IMR-90 (cell line): Measurements from ENCODE around the gene SEMA4D. TPM values are rescaled to one million over a fixed set of nuclear protein-coding genes. Genes with fewer than 3 reads are reported as not detected.

Source experiments
- ATAC-seq: fragments of 200-7000 bp; cut with Tn5 transposase; 2 replicates; pipeline ENCODE4 v1.9.1; 2020; ENCODE audit warnings: low read depth, mild to moderate bottlenecking, moderate library complexity
- BruUV-seq: library from RNA; stranded (reverse); fragments of 400-500 nt; replicated peaks from 2 replicates; lab custom pipeline; 2021; lab: Mats Ljungman, UMichigan
- CTCF ChIA-PET: fragments of 300-600 bp; formaldehyde crosslinking; extraction: SDS; loops from one replicate; lab custom pipeline; 2021; ENCODE audit warnings: antibody characterized with exemption; lab: Yijun Ruan, JAX
- POLR2A ChIA-PET: fragments of 300-600 bp; sonication (Branson Sonifier 250); formaldehyde crosslinking; loops from one replicate; lab custom pipeline; 2022; ENCODE audit warnings: antibody characterized with exemption; ENCODE audit not compliant: unreplicated experiment; lab: Charles Lee
- DNase-seq: peaks from one replicate; pipeline ENCODE4 v3.0.0; 2013
- H2AFZ ChIP-seq: replicated peaks from 2 replicates; pipeline ENCODE3; 2013; ENCODE audit warnings: low read length, mild to moderate bottlenecking; ENCODE audit not compliant: poor library complexity
- H2AK5ac ChIP-seq: 2 replicates; pipeline ENCODE4 v1.6.1; 2013; ENCODE audit warnings: low read depth, low read length, inconsistent platforms
- H2AK9ac ChIP-seq: replicated peaks from 2 replicates; pipeline ENCODE3; 2013; ENCODE audit warnings: mild to moderate bottlenecking, low read depth, low read length, moderate library complexity; ENCODE audit not compliant: poor library complexity
- H2BK120ac ChIP-seq: 2 replicates; pipeline ENCODE4 v1.6.1; 2013; ENCODE audit warnings: low read depth, low read length, inconsistent platforms
- H2BK15ac ChIP-seq: 3 replicates; pipeline ENCODE4 v1.6.1; 2013; ENCODE audit warnings: low read depth, low read length, inconsistent platforms
- H2BK20ac ChIP-seq: 2 replicates; pipeline ENCODE4 v1.6.1; 2013; ENCODE audit warnings: low read depth, mild to moderate bottlenecking, inconsistent platforms, low read length, moderate library complexity
- H2BK5ac ChIP-seq: 2 replicates; pipeline ENCODE4 v1.6.1; 2013; ENCODE audit warnings: mild to moderate bottlenecking, low read depth, low read length, inconsistent platforms; ENCODE audit not compliant: poor library complexity, severe bottlenecking
- H3K14ac ChIP-seq: replicated peaks from 2 replicates; pipeline ENCODE4 v1.6.1; 2013; ENCODE audit warnings: low read depth, low read length, inconsistent platforms
- H3K18ac ChIP-seq: 2 replicates; pipeline ENCODE4 v1.6.1; 2013; ENCODE audit warnings: low read depth, low read length, control low read depth
- H3K23ac ChIP-seq: 2 replicates; pipeline ENCODE4 v1.6.1; 2013; ENCODE audit warnings: low read depth, low read length, inconsistent platforms
- H3K27ac ChIP-seq: 2 replicates; pipeline ENCODE4 v1.5.1; 2013; ENCODE audit warnings: mild to moderate bottlenecking, control low read depth, low read length; ENCODE audit not compliant: insufficient read depth
- H3K27me3 ChIP-seq: 2 replicates; pipeline ENCODE4 v1.6.1; 2013; ENCODE audit warnings: low read length; ENCODE audit not compliant: control insufficient read depth, insufficient read depth
- H3K36me3 ChIP-seq: 2 replicates; pipeline ENCODE4 v1.6.1; 2013; ENCODE audit warnings: low read length, mixed read lengths; ENCODE audit not compliant: control insufficient read depth, insufficient read depth
- H3K4ac ChIP-seq: 2 replicates; pipeline ENCODE4 v1.6.1; 2013; ENCODE audit warnings: low read depth, low read length, inconsistent platforms
- H3K4me1 ChIP-seq: 2 replicates; pipeline ENCODE4 v1.6.1; 2013; ENCODE audit warnings: low read length, mixed read lengths; ENCODE audit not compliant: control insufficient read depth, insufficient read depth
- H3K4me2 ChIP-seq: 2 replicates; pipeline ENCODE4 v1.6.1; 2013; ENCODE audit warnings: low read depth, mild to moderate bottlenecking, control low read depth, low read length, moderate library complexity
- H3K4me3 ChIP-seq: 2 replicates; pipeline ENCODE4 v1.5.1; 2013; ENCODE audit warnings: low read depth, mild to moderate bottlenecking, control low read depth, low read length, moderate library complexity; ENCODE audit not compliant: insufficient read depth
- H3K56ac ChIP-seq: 2 replicates; pipeline ENCODE4 v1.6.1; 2013; ENCODE audit warnings: low read length, inconsistent platforms; ENCODE audit not compliant: insufficient read depth; ENCODE audit errors: extremely low read depth
- H3K79me1 ChIP-seq, 2 experiments: 2 replicates each; pipeline ENCODE4 v1.6.1; 2013; ENCODE audit warnings: low read length in 2 of 2, inconsistent platforms in 1 of 2, low read depth in 1 of 2
- H3K9ac ChIP-seq: 2 replicates; pipeline ENCODE4 v1.6.1; 2013; ENCODE audit warnings: low read depth, low read length, control low read depth
- H3K9me1 ChIP-seq: 2 replicates; pipeline ENCODE4 v1.6.1; 2013; ENCODE audit warnings: low read length, inconsistent platforms; ENCODE audit not compliant: insufficient read depth
- H3K9me3 ChIP-seq: 2 replicates; pipeline ENCODE4 v1.6.1; 2013; ENCODE audit warnings: low read length; ENCODE audit not compliant: control insufficient read depth, insufficient read depth
- H4K20me1 ChIP-seq: 2 replicates; pipeline ENCODE4 v1.6.1; 2013; ENCODE audit warnings: low read length, inconsistent platforms; ENCODE audit not compliant: insufficient read depth
- H4K5ac ChIP-seq: 2 replicates; pipeline ENCODE4 v1.6.1; 2013; ENCODE audit warnings: mild to moderate bottlenecking, low read depth, low read length, control low read depth
- H4K8ac ChIP-seq, 2 experiments: 2 replicates each; pipeline ENCODE4 v1.6.1; 2013; ENCODE audit warnings: low read depth in 2 of 2, low read length in 2 of 2, control low read depth in 1 of 2, inconsistent platforms in 1 of 2
- H4K91ac ChIP-seq: 2 replicates; pipeline ENCODE4 v1.6.1; 2013; ENCODE audit warnings: low read depth, low read length, inconsistent platforms; ENCODE audit not compliant: insufficient read depth
- CHD1 ChIP-seq: IDR thresholded peaks from 2 replicates; pipeline ENCODE4 v1.6.1; 2012; ENCODE audit warnings: low read depth, low read length, improper control_type of control experiment
- FOS ChIP-seq: fragments of 150-350 bp; IDR thresholded peaks from 2 replicates; pipeline ENCODE4 v1.6.1; 2016; ENCODE audit warnings: low read depth, low read length
- MAFK ChIP-seq: IDR thresholded peaks from 2 replicates; pipeline ENCODE4 v1.6.1; 2012; ENCODE audit warnings: low read depth, low read length, improper control_type of control experiment
- MAZ ChIP-seq: IDR thresholded peaks from 2 replicates; pipeline ENCODE4 v1.6.1; 2012; ENCODE audit warnings: low read depth, mild to moderate bottlenecking, low read length, improper control_type of control experiment, moderate library complexity, borderline replicate concordance
- MXI1 ChIP-seq: IDR thresholded peaks from 2 replicates; pipeline ENCODE4 v1.6.1; 2012; ENCODE audit warnings: low read depth, mild to moderate bottlenecking, low read length, moderate library complexity, borderline replicate concordance
- NFE2L2 ChIP-seq: fragments of 150-350 bp; IDR thresholded peaks from 2 replicates; pipeline ENCODE4 v1.6.1; 2016; ENCODE audit warnings: low read depth, mild to moderate bottlenecking, low read length
- POLR2A ChIP-seq: IDR thresholded peaks from 2 replicates; pipeline ENCODE4 v1.6.1; 2012; ENCODE audit warnings: mild to moderate bottlenecking, low read depth, low read length
- RAD21 ChIP-seq: IDR thresholded peaks from 2 replicates; pipeline ENCODE4 v1.6.1; 2012; ENCODE audit warnings: low read length, improper control_type of control experiment
- RCOR1 ChIP-seq: IDR thresholded peaks from 2 replicates; pipeline ENCODE4 v1.6.1; 2012; ENCODE audit warnings: mild to moderate bottlenecking, low read length, improper control_type of control experiment; ENCODE audit not compliant: insufficient replicate concordance
- RFX5 ChIP-seq: IDR thresholded peaks from 2 replicates; pipeline ENCODE4 v1.8.0; 2012; ENCODE audit warnings: low read depth, mild to moderate bottlenecking, low read length, moderate library complexity
- SMC3 ChIP-seq: fragments of 150-350 bp; IDR thresholded peaks from 2 replicates; pipeline ENCODE4 v1.6.1; 2016; ENCODE audit warnings: low read depth, mild to moderate bottlenecking, antibody characterized with exemption, low read length, moderate library complexity
- WGBS, 2 experiments: methylation state at CpG; one replicate each; pipeline versions ENCODE4 v1.1.5 to v1.1.7; 2013; ENCODE audit warnings: missing lambda C conversion rate in 2 of 2; ENCODE audit not compliant: insufficient read length in 1 of 2; ENCODE audit errors: extremely low coverage in 2 of 2; 5-methylcytosine and 5-hydroxymethylcytosine counted together
- dilution Hi-C: fragments of 300-500 bp; cut with HindIII; formaldehyde crosslinking; loops from one replicate; pipeline ENCODE4 v1.14.3; 2018; ENCODE audit warnings: low sequenced_read_pairs; ENCODE audit not compliant: unreplicated experiment
- in situ Hi-C: fragments of 300-500 bp; cut with MboI; formaldehyde crosslinking; loops from 3 replicates; pipeline ENCODE4 v1.14.3; 2019; ENCODE audit warnings: low sequenced_read_pairs, inconsistent platforms, mixed read lengths
- intact Hi-C: fragments of 100-400 bp; cut with micrococcal nuclease; formaldehyde crosslinking; loops from 2 replicates; pipeline ENCODE4 v1.10.0; 2022
- polyA plus RNA-seq, 3 experiments: library from polyadenylated mRNA; depleted of rRNA; stranded (reverse); fragments of >200 nt; gene quantifications; 2 replicates each; pipeline ENCODE4 v1.2.3, GENCODE V29; 2012; ENCODE audit warnings: low replicate concordance in 1 of 3
- total RNA-seq: library from RNA; depleted of rRNA; stranded (reverse); fragments of >200 nt; gene quantifications from 2 replicates; pipeline ENCODE4 v1.2.3, GENCODE V29; 2012
- TF ChIP-seq, protein P1 (sequence below): fragments of 150-350 bp; IDR thresholded peaks from 2 replicates; pipeline ENCODE4 v1.6.1; 2017; ENCODE audit warnings: mild to moderate bottlenecking, antibody characterized with exemption, low read length, low read depth
- TF ChIP-seq, protein P2 (sequence below): fragments of 150-350 bp; IDR thresholded peaks from 2 replicates; pipeline ENCODE4 v1.6.1; 2016; ENCODE audit warnings: low read depth, mild to moderate bottlenecking, low read length, moderate library complexity, borderline replicate concordance

SEMA4D gene
- total and polyA plus RNA-seq, 2 of the 4 experiments (the other 2 are of a cell fraction), result 0.90 to 1.5 TPM

DNA sequence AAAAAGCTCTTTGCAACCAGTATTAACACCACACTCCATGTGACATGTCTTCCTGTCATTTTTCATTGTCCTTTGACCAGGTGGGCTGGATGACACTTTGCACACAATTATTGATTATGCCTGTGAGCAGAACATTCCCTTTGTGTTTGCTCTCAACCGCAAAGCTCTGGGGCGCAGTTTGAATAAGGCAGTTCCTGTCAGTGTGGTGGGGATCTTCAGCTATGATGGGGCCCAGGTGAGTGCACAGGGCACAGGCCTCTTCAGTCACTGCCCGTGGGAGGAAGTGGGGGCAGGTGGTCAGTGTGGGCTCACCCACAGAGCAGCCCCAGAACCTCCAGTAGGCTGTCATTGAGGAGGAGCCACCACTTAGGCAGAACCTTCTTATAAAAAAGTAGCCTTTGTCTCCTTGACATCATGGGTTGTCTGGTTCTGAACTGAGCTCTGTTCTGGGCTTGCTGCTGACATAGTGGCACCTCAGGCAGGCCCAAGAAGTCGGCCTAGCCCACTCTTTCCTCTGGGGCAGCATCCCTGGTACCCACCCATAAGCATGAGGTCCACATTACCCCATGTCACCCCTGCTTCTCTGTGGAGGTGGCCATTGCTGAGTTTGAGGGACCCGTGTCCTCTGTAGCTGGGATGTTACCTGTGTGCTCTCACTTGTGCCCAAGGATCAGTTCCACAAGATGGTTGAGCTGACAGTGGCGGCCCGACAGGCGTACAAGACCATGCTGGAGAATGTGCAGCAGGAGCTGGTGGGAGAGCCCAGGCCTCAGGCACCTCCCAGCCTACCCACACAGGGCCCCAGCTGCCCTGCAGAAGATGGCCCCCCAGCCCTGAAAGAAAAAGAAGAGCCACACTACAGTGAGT lies 140.3 kb downstream of the SEMA4D start:
- 100% methylated on average over 1 of the region's 8 CpGs; no CpG with 5 or more reads in 1 of the 2 experiments for WGBS, 2 experiments
- TF ChIP-seq MAFK (no peak), SMC3 (no peak), RAD21 (no peak), RCOR1 (no peak), RFX5 (no peak), CHD1 (no peak), POLR2A (no peak), NFE2L2 (no peak), MAZ (no peak), MXI1 (no peak), FOS (no peak)
- TF ChIP-seq, protein P1, sequence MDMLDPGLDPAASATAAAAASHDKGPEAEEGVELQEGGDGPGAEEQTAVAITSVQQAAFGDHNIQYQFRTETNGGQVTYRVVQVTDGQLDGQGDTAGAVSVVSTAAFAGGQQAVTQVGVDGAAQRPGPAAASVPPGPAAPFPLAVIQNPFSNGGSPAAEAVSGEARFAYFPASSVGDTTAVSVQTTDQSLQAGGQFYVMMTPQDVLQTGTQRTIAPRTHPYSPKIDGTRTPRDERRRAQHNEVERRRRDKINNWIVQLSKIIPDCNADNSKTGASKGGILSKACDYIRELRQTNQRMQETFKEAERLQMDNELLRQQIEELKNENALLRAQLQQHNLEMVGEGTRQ, result no peak
- TF ChIP-seq, protein P2, sequence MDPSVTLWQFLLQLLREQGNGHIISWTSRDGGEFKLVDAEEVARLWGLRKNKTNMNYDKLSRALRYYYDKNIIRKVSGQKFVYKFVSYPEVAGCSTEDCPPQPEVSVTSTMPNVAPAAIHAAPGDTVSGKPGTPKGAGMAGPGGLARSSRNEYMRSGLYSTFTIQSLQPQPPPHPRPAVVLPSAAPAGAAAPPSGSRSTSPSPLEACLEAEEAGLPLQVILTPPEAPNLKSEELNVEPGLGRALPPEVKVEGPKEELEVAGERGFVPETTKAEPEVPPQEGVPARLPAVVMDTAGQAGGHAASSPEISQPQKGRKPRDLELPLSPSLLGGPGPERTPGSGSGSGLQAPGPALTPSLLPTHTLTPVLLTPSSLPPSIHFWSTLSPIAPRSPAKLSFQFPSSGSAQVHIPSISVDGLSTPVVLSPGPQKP, result no peak
- BruUV-seq, result no TSS peak
- no peak overlapping the region for H3K23ac ChIP-seq
- no peak overlapping the region for H2AFZ ChIP-seq
- dilution Hi-C loops (no loop called here), intact Hi-C loops (no loop called here), in situ Hi-C loops (no loop called here)
- H3K27me3 ChIP-seq, result no peaks in the 10 kb centered on the region
- no peak overlapping the region for H3K4ac ChIP-seq
- no peak for DNase-seq
- ChIA-PET POLR2A (no interaction called here), CTCF (no interaction called here)
- no peak overlapping the region for H3K9ac ChIP-seq
- no peak overlapping the region for H2BK5ac ChIP-seq
- peaks cover 4 to 17% of the 10 kb centered on the region in 2 experiments; a peak in 3 of 4 replicates for H3K79me1 ChIP-seq
- H2BK20ac ChIP-seq, result no peak overlapping the region
- H4K8ac ChIP-seq, result no peak overlapping the region
- H3K14ac ChIP-seq, result no peak overlapping the region
- no peak overlapping the region for H3K18ac ChIP-seq
- no peak overlapping the region for H3K56ac ChIP-seq
- no peak overlapping the region for H3K4me2 ChIP-seq
- H3K36me3 ChIP-seq, result peaks cover 62% of the 10 kb centered on the region
- no peak overlapping the region for H2AK5ac ChIP-seq
- no peak overlapping the region for H2BK15ac ChIP-seq
- no peak overlapping the region for H2BK120ac ChIP-seq
- no peak overlapping the region for H3K4me3 ChIP-seq
- H3K4me1 ChIP-seq, result no peaks in the 10 kb centered on the region; the same call in 1 of the 2 replicates
- H4K20me1 ChIP-seq, result no peaks in the 10 kb centered on the region; the same call in 1 of the 2 replicates
- ATAC-seq, result no peak
- peaks cover 3% of the 10 kb centered on the region; the same call in 1 of the 2 replicates for H3K9me1 ChIP-seq
- H3K9me3 ChIP-seq, result no peaks in the 10 kb centered on the region
- no peak overlapping the region for H2AK9ac ChIP-seq
- H4K5ac ChIP-seq, result no peak overlapping the region
- no peak overlapping the region for H4K91ac ChIP-seq
- H3K27ac ChIP-seq, result no peak overlapping the region
